IMR-90 (cell line): Measurements from ENCODE around the gene MARS1. TPM values are rescaled to one million over a fixed set of nuclear protein-coding genes. Genes with fewer than 3 reads are reported as not detected.

Experiments used
- ATAC-seq: fragments of 200-7000 bp; cut with Tn5 transposase; 2 replicates; pipeline ENCODE4 v1.9.1; 2020; ENCODE audit warnings: low read depth, mild to moderate bottlenecking, moderate library complexity
- BruUV-seq: library from RNA; stranded (reverse); fragments of 400-500 nt; replicated peaks from 2 replicates; lab custom pipeline; 2021; lab: Mats Ljungman, UMichigan
- CTCF ChIA-PET: fragments of 300-600 bp; formaldehyde crosslinking; extraction: SDS; loops from one replicate; lab custom pipeline; 2021; ENCODE audit warnings: antibody characterized with exemption; lab: Yijun Ruan, JAX
- POLR2A ChIA-PET: fragments of 300-600 bp; sonication (Branson Sonifier 250); formaldehyde crosslinking; loops from one replicate; lab custom pipeline; 2022; ENCODE audit warnings: antibody characterized with exemption; ENCODE audit not compliant: unreplicated experiment; lab: Charles Lee
- DNase-seq: peaks from one replicate; pipeline ENCODE4 v3.0.0; 2013
- H2AFZ ChIP-seq: replicated peaks from 2 replicates; pipeline ENCODE3; 2013; ENCODE audit warnings: low read length, mild to moderate bottlenecking; ENCODE audit not compliant: poor library complexity
- H2AK5ac ChIP-seq: 2 replicates; pipeline ENCODE4 v1.6.1; 2013; ENCODE audit warnings: low read depth, low read length, inconsistent platforms
- H2AK9ac ChIP-seq: replicated peaks from 2 replicates; pipeline ENCODE3; 2013; ENCODE audit warnings: mild to moderate bottlenecking, low read depth, low read length, moderate library complexity; ENCODE audit not compliant: poor library complexity
- H2BK120ac ChIP-seq: 2 replicates; pipeline ENCODE4 v1.6.1; 2013; ENCODE audit warnings: low read depth, low read length, inconsistent platforms
- H2BK15ac ChIP-seq: 3 replicates; pipeline ENCODE4 v1.6.1; 2013; ENCODE audit warnings: low read depth, low read length, inconsistent platforms
- H2BK20ac ChIP-seq: 2 replicates; pipeline ENCODE4 v1.6.1; 2013; ENCODE audit warnings: low read depth, mild to moderate bottlenecking, inconsistent platforms, low read length, moderate library complexity
- H2BK5ac ChIP-seq: 2 replicates; pipeline ENCODE4 v1.6.1; 2013; ENCODE audit warnings: mild to moderate bottlenecking, low read depth, low read length, inconsistent platforms; ENCODE audit not compliant: poor library complexity, severe bottlenecking
- H3K14ac ChIP-seq: replicated peaks from 2 replicates; pipeline ENCODE4 v1.6.1; 2013; ENCODE audit warnings: low read depth, low read length, inconsistent platforms
- H3K18ac ChIP-seq: 2 replicates; pipeline ENCODE4 v1.6.1; 2013; ENCODE audit warnings: low read depth, low read length, control low read depth
- H3K23ac ChIP-seq: 2 replicates; pipeline ENCODE4 v1.6.1; 2013; ENCODE audit warnings: low read depth, low read length, inconsistent platforms
- H3K27ac ChIP-seq: 2 replicates; pipeline ENCODE4 v1.5.1; 2013; ENCODE audit warnings: mild to moderate bottlenecking, control low read depth, low read length; ENCODE audit not compliant: insufficient read depth
- H3K27me3 ChIP-seq: 2 replicates; pipeline ENCODE4 v1.6.1; 2013; ENCODE audit warnings: low read length; ENCODE audit not compliant: control insufficient read depth, insufficient read depth
- H3K36me3 ChIP-seq: 2 replicates; pipeline ENCODE4 v1.6.1; 2013; ENCODE audit warnings: low read length, mixed read lengths; ENCODE audit not compliant: control insufficient read depth, insufficient read depth
- H3K4ac ChIP-seq: 2 replicates; pipeline ENCODE4 v1.6.1; 2013; ENCODE audit warnings: low read depth, low read length, inconsistent platforms
- H3K4me1 ChIP-seq: 2 replicates; pipeline ENCODE4 v1.6.1; 2013; ENCODE audit warnings: low read length, mixed read lengths; ENCODE audit not compliant: control insufficient read depth, insufficient read depth
- H3K4me2 ChIP-seq: 2 replicates; pipeline ENCODE4 v1.6.1; 2013; ENCODE audit warnings: low read depth, mild to moderate bottlenecking, control low read depth, low read length, moderate library complexity
- H3K4me3 ChIP-seq: 2 replicates; pipeline ENCODE4 v1.5.1; 2013; ENCODE audit warnings: low read depth, mild to moderate bottlenecking, control low read depth, low read length, moderate library complexity; ENCODE audit not compliant: insufficient read depth
- H3K56ac ChIP-seq: 2 replicates; pipeline ENCODE4 v1.6.1; 2013; ENCODE audit warnings: low read length, inconsistent platforms; ENCODE audit not compliant: insufficient read depth; ENCODE audit errors: extremely low read depth
- H3K79me1 ChIP-seq, 2 experiments: 2 replicates each; pipeline ENCODE4 v1.6.1; 2013; ENCODE audit warnings: low read length in 2 of 2, inconsistent platforms in 1 of 2, low read depth in 1 of 2
- H3K9ac ChIP-seq: 2 replicates; pipeline ENCODE4 v1.6.1; 2013; ENCODE audit warnings: low read depth, low read length, control low read depth
- H3K9me1 ChIP-seq: 2 replicates; pipeline ENCODE4 v1.6.1; 2013; ENCODE audit warnings: low read length, inconsistent platforms; ENCODE audit not compliant: insufficient read depth
- H3K9me3 ChIP-seq: 2 replicates; pipeline ENCODE4 v1.6.1; 2013; ENCODE audit warnings: low read length; ENCODE audit not compliant: control insufficient read depth, insufficient read depth
- H4K20me1 ChIP-seq: 2 replicates; pipeline ENCODE4 v1.6.1; 2013; ENCODE audit warnings: low read length, inconsistent platforms; ENCODE audit not compliant: insufficient read depth
- H4K5ac ChIP-seq: 2 replicates; pipeline ENCODE4 v1.6.1; 2013; ENCODE audit warnings: mild to moderate bottlenecking, low read depth, low read length, control low read depth
- H4K8ac ChIP-seq, 2 experiments: 2 replicates each; pipeline ENCODE4 v1.6.1; 2013; ENCODE audit warnings: low read depth in 2 of 2, low read length in 2 of 2, control low read depth in 1 of 2, inconsistent platforms in 1 of 2
- H4K91ac ChIP-seq: 2 replicates; pipeline ENCODE4 v1.6.1; 2013; ENCODE audit warnings: low read depth, low read length, inconsistent platforms; ENCODE audit not compliant: insufficient read depth
- BHLHE40 ChIP-seq: fragments of 150-350 bp; IDR thresholded peaks from 2 replicates; pipeline ENCODE4 v1.6.1; 2016; ENCODE audit warnings: mild to moderate bottlenecking, low read depth, low read length
- CEBPB ChIP-seq: IDR thresholded peaks from 2 replicates; pipeline ENCODE4 v1.6.1; 2012; ENCODE audit warnings: low read depth, low read length, improper control_type of control experiment
- CHD1 ChIP-seq: IDR thresholded peaks from 2 replicates; pipeline ENCODE4 v1.6.1; 2012; ENCODE audit warnings: low read depth, low read length, improper control_type of control experiment
- FOS ChIP-seq: fragments of 150-350 bp; IDR thresholded peaks from 2 replicates; pipeline ENCODE4 v1.6.1; 2016; ENCODE audit warnings: low read depth, low read length
- MAZ ChIP-seq: IDR thresholded peaks from 2 replicates; pipeline ENCODE4 v1.6.1; 2012; ENCODE audit warnings: low read depth, mild to moderate bottlenecking, low read length, improper control_type of control experiment, moderate library complexity, borderline replicate concordance
- MXI1 ChIP-seq: IDR thresholded peaks from 2 replicates; pipeline ENCODE4 v1.6.1; 2012; ENCODE audit warnings: low read depth, mild to moderate bottlenecking, low read length, moderate library complexity, borderline replicate concordance
- RCOR1 ChIP-seq: IDR thresholded peaks from 2 replicates; pipeline ENCODE4 v1.6.1; 2012; ENCODE audit warnings: mild to moderate bottlenecking, low read length, improper control_type of control experiment; ENCODE audit not compliant: insufficient replicate concordance
- WGBS, 2 experiments: methylation state at CpG; one replicate each; pipeline versions ENCODE4 v1.1.5 to v1.1.7; 2013; ENCODE audit warnings: missing lambda C conversion rate in 2 of 2; ENCODE audit not compliant: insufficient read length in 1 of 2; ENCODE audit errors: extremely low coverage in 2 of 2; 5-methylcytosine and 5-hydroxymethylcytosine counted together
- dilution Hi-C: fragments of 300-500 bp; cut with HindIII; formaldehyde crosslinking; loops from one replicate; pipeline ENCODE4 v1.14.3; 2018; ENCODE audit warnings: low sequenced_read_pairs; ENCODE audit not compliant: unreplicated experiment
- in situ Hi-C: fragments of 300-500 bp; cut with MboI; formaldehyde crosslinking; loops from 3 replicates; pipeline ENCODE4 v1.14.3; 2019; ENCODE audit warnings: low sequenced_read_pairs, inconsistent platforms, mixed read lengths
- intact Hi-C: fragments of 100-400 bp; cut with micrococcal nuclease; formaldehyde crosslinking; loops from 2 replicates; pipeline ENCODE4 v1.10.0; 2022
- polyA plus RNA-seq, 3 experiments: library from polyadenylated mRNA; depleted of rRNA; stranded (reverse); fragments of >200 nt; gene quantifications; 2 replicates each; pipeline ENCODE4 v1.2.3, GENCODE V29; 2012; ENCODE audit warnings: low replicate concordance in 1 of 3
- total RNA-seq: library from RNA; depleted of rRNA; stranded (reverse); fragments of >200 nt; gene quantifications from 2 replicates; pipeline ENCODE4 v1.2.3, GENCODE V29; 2012

The MARS1 gene
- total and polyA plus RNA-seq, 2 of the 4 experiments (the other 2 are of a cell fraction), result 156 to 164 TPM

GRCh38 chr12:57454566-57455373 lies 33.1 kb upstream of the MARS1 start, which contains the start of gene INHBE:
Gene INHBE (plus strand): TSS chr12:57455307. CDS start chr12:57455537, 230 bp downstream.
- H3K27ac ChIP-seq, result peak within 1 kb of the TSS; percentile 73
- H3K9me3 ChIP-seq, result no peaks in the 10 kb centered on the region
- no TSS peak for BruUV-seq
- peak; percentile 96 for DNase-seq
- dilution Hi-C loops, result no loop called here
- peak within 1 kb of the TSS; percentile 73 for H2BK5ac ChIP-seq
- H3K4me2 ChIP-seq, result peak within 1 kb of the TSS; percentile 33; the same call in 1 of the 2 replicates
- H2AK9ac ChIP-seq, result peak within 1 kb of the TSS; percentile 92
- H3K4me3 ChIP-seq, result no peak within 1 kb of the TSS
- peak within 1 kb of the TSS; percentile 99 for H2AK5ac ChIP-seq
- peak within 1 kb of the TSS; percentile 89 for H2BK20ac ChIP-seq
- H3K4me1 ChIP-seq, result peaks cover 36% of the 10 kb centered on the region
- peak within 1 kb of the TSS; percentile 97 for H2BK120ac ChIP-seq
- peak within 1 kb of the TSS; percentile 91 for H3K14ac ChIP-seq
- peak within 1 kb of the TSS; percentile 84 for H3K56ac ChIP-seq
- peaks cover 0 to 16% of the 10 kb centered on the region in 2 experiments; a peak in 1 of 4 replicates for H3K79me1 ChIP-seq
- POLR2A ChIA-PET, result interaction anchor here (0.6 to 1.4 kb wide), 3 partner anchors 120 to 215 kb away, joined by 3 to 13 read pairs (median 4); no protein-coding TSS in a partner anchor
- no peaks in the 10 kb centered on the region for H4K20me1 ChIP-seq
- peak within 1 kb of the TSS; percentile 94 for H3K23ac ChIP-seq
- TF ChIP-seq FOS, result 0 out of 2 replicates have a peak, but pooled peaks have one; percentile 41
- TF ChIP-seq CHD1, result no peak
- TF ChIP-seq MAZ, result peak; percentile 79; the same call in 1 of the 2 replicates
- peak; percentile 43 for TF ChIP-seq RCOR1
- TF ChIP-seq BHLHE40, result peak; percentile 11; the same call in 1 of the 2 replicates
- TF ChIP-seq CEBPB, result peak; percentile 96
- no peak for TF ChIP-seq MXI1
- peaks cover 28% of the 10 kb centered on the region for H3K9me1 ChIP-seq
- H3K4ac ChIP-seq, result peak within 1 kb of the TSS; percentile 97
- peak within 1 kb of the TSS; percentile 48 for H3K9ac ChIP-seq
- ATAC-seq, result peak; percentile 50
- no peaks in the 10 kb centered on the region for H3K27me3 ChIP-seq
- WGBS, 2 experiments, result 83% methylated on average over 1 of the region's 10 CpGs; no CpG with 5 or more reads in 1 of the 2 experiments
- peak within 1 kb of the TSS; percentile 99 for H4K91ac ChIP-seq
- H3K18ac ChIP-seq, result peak within 1 kb of the TSS; percentile 22
- H2AFZ ChIP-seq, result peak within 1 kb of the TSS; percentile 84
- H2BK15ac ChIP-seq, result peak within 1 kb of the TSS; percentile 96; the same call in 2 of the 3 replicates
- intact Hi-C loops, result loop anchor here (5.0 kb wide), 2 partner anchors 82 to 238 kb away; partner anchors contain the start of gene OS9
- peak within 1 kb of the TSS; percentile 51; the same call in 1 of the 2 replicates for H4K5ac ChIP-seq
- in situ Hi-C loops, result loop anchor here (5.0 kb wide), 2 partner anchors 142 to 187 kb away; no protein-coding TSS in a partner anchor
- H4K8ac ChIP-seq, result peak within 1 kb of the TSS; percentile 83 to 96
- CTCF ChIA-PET, result interaction anchor here (0.7 to 1.4 kb wide), 5 partner anchors 13 to 190 kb away, joined by 3 to 5 read pairs (median 3); no protein-coding TSS in a partner anchor
- no peaks in the 10 kb centered on the region for H3K36me3 ChIP-seq
